GM19025 (cell line): ENCODE results near the gene ARHGAP1.

Experiments
- ATAC-seq: cut with Tn5 transposase; IDR thresholded peaks from one replicate; pipeline ENCODE4 v1.9.1; 2021; ENCODE audit warnings: mild to moderate bottlenecking, low read depth, moderate library complexity; ENCODE audit not compliant: unreplicated experiment

ARHGAP1 gene

GRCh38 chr11:46643986-46644385 lies 56.4 kb downstream of the ARHGAP1 start:
- ATAC-seq = no peak

GRCh38 chr11:46643531-46643930 lies 56.9 kb downstream of the ARHGAP1 start:
- no peak for ATAC-seq

GRCh38 chr11:46642627-46643335 lies 57.6 kb downstream of the ARHGAP1 start:
- no peak for ATAC-seq

- no peak for ATAC-seq
These were observed 58.8 kb downstream of the ARHGAP1 start for GRCh38 chr11:46641639-46642038.

- no peak for ATAC-seq
These were observed 60.2 kb downstream of the ARHGAP1 start for GRCh38 chr11:46640036-46640788.

GRCh38 chr11:46639197-46639839 lies 61.1 kb downstream of the ARHGAP1 start:
- ATAC-seq = no peak

GRCh38 chr11:46637546-46637945 lies 62.9 kb downstream of the ARHGAP1 start:
- no peak for ATAC-seq

GRCh38 chr11:46635557-46636139 lies 64.8 kb downstream of the ARHGAP1 start:
- ATAC-seq = no peak

GRCh38 chr11:46633291-46634217 lies 66.9 kb downstream of the ARHGAP1 start:
- ATAC-seq = no peak

GRCh38 chr11:46632502-46632901 lies 67.9 kb downstream of the ARHGAP1 start:
- ATAC-seq = no peak

- ATAC-seq = no peak
These were observed 68.7 kb downstream of the ARHGAP1 start for GRCh38 chr11:46631676-46632075.

GRCh38 chr11:46630237-46630636 lies 70.2 kb downstream of the ARHGAP1 start:
- no peak for ATAC-seq

GRCh38 chr11:46628961-46629360 lies 71.5 kb downstream of the ARHGAP1 start:
- no peak for ATAC-seq
